Tibial nerve (tissue), 4 donors: Measurements from ENCODE around the gene SKAP2. TPM values are rescaled to one million over a fixed set of nuclear protein-coding genes. Genes with fewer than 3 reads are reported as not detected.

ENCODE experiments used
- DNase-seq, 2 donors: peaks; one replicate each; pipeline ENCODE4 v3.0.0-alpha.2; 2019; ENCODE audit warnings: low spot score in 2 of 2
- H3K27ac ChIP-seq, 4 donors: fragments of 200-600 bp; sonication (generic) in 3 of 4; one replicate each; pipeline ENCODE4 v1.5.1; 2017 to 2019; ENCODE audit warnings: mild to moderate bottlenecking in 1 of 4
- H3K27me3 ChIP-seq, 2 donors: fragments of 200-600 bp; sonication (generic) in 1 of 2; one replicate each; pipeline versions ENCODE4 v1.5.1 to v1.6.0; 2017 to 2019
- H3K36me3 ChIP-seq, 3 donors: fragments of 200-600 bp; sonication (generic); one replicate each; pipeline ENCODE4 v1.5.1; 2018 to 2019
- H3K4me1 ChIP-seq, 4 donors: fragments of 200-600 bp; sonication (generic) in 3 of 4; one replicate each; pipeline ENCODE4 v1.5.1; 2017 to 2019
- H3K4me3 ChIP-seq, 4 donors: fragments of 200-600 bp; sonication (generic) in 3 of 4; one replicate each; pipeline ENCODE4 v1.5.1; 2017 to 2019; ENCODE audit warnings: mild to moderate bottlenecking in 1 of 4, moderate library complexity in 1 of 4
- H3K9me3 ChIP-seq, 4 donors: fragments of 200-600 bp; sonication (generic) in 3 of 4; one replicate each; pipeline ENCODE4 v1.5.1; 2017 to 2019
- EP300 ChIP-seq, 2 donors: sonication (generic); formaldehyde crosslinking; IDR thresholded peaks; one replicate each; pipeline ENCODE4 v1.6.1; 2017; ENCODE audit warnings: antibody characterized with exemption in 2 of 2, mild to moderate bottlenecking in 1 of 2
- POLR2A ChIP-seq, 2 donors: fragments of 450-650 bp; IDR thresholded peaks; one replicate each; pipeline ENCODE4 v1.6.1; 2017; ENCODE audit warnings: antibody characterized with exemption in 2 of 2, mild to moderate bottlenecking in 2 of 2, moderate library complexity in 2 of 2
- WGBS, 2 donors: methylation state at CpG; one replicate each; pipeline ENCODE4 v1.1.5; 2018; 5-methylcytosine and 5-hydroxymethylcytosine counted together
- total RNA-seq, 4 donors: library from RNA; depleted of rRNA; stranded (reverse); fragments of >200 nt; gene quantifications; one replicate each; pipeline ENCODE4 v1.1.0, GENCODE V29; 2016
- TF ChIP-seq, protein P1 (sequence below), 5 experiments: fragments of 200-600 bp in 3 of 5; fragments of 450-650 bp in 2 of 5; sonication (generic) in 3 of 5; IDR thresholded peaks; one replicate each; pipeline ENCODE4 v1.5.1; 2016 to 2019; ENCODE audit warnings: antibody characterized with exemption in 5 of 5, mild to moderate bottlenecking in 3 of 5, moderate library complexity in 2 of 5

SKAP2 gene
- total RNA-seq, 4 donors from 2014 or later: 14.1 to 33.7 (median 27.6) TPM

DNA sequence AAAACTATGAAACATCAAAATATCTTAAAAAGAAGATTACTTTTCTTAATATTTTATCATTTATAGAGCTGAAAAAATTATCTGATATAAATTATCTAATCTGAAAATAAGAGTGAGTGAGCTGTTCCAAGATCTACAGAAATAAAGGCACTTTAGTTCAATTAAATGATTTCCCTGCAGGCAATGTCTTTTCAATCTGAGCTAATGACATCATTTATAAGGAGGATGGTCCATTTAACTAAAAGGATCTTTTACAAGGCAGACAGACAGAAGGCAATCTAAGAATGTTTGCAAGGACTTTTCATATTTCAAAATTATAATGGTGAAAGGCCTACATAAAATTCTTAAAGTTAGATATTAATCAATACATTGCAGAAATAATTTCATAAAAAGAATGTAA is 71.8 kb downstream of the SKAP2 start:
- Histone ChIP-seq H3K27me3 (no peaks in the 10 kb centered on the region), H3K4me1 (no peaks in the 10 kb centered on the region), H3K9me3 (no peaks in the 10 kb centered on the region), H3K27ac (no peak overlapping the region), H3K36me3 (no peaks in the 10 kb centered on the region), H3K4me3 (no peak overlapping the region)
- DNase-seq: no peak
- TF ChIP-seq POLR2A (IDR thresholded peaks at IDR 0.05) (no peak), EP300 (IDR thresholded peaks at IDR 0.05) (no peak)
- TF ChIP-seq, protein P1, sequence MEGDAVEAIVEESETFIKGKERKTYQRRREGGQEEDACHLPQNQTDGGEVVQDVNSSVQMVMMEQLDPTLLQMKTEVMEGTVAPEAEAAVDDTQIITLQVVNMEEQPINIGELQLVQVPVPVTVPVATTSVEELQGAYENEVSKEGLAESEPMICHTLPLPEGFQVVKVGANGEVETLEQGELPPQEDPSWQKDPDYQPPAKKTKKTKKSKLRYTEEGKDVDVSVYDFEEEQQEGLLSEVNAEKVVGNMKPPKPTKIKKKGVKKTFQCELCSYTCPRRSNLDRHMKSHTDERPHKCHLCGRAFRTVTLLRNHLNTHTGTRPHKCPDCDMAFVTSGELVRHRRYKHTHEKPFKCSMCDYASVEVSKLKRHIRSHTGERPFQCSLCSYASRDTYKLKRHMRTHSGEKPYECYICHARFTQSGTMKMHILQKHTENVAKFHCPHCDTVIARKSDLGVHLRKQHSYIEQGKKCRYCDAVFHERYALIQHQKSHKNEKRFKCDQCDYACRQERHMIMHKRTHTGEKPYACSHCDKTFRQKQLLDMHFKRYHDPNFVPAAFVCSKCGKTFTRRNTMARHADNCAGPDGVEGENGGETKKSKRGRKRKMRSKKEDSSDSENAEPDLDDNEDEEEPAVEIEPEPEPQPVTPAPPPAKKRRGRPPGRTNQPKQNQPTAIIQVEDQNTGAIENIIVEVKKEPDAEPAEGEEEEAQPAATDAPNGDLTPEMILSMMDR (IDR thresholded peaks at IDR 0.05): no peak

DNA sequence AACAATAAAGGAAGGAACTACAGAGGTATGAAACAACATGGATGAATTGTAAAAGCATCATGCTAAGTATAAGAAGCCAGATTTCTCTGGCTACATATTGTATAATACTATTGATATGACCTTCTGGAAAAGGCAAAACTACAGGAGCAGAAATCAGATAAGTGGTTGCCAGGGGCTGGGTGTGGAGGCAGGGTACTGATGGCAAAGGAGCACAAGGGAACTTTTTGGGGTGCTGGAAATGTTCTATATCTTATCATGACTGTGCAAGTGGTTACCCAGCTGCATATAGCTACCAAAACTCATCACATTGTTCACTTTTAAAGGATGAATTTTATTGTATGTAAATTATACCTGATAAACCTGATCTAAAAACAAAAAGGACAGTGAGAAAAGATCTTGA is 72.4 kb downstream of the SKAP2 start:
- H3K9me3 ChIP-seq: no peaks in the 10 kb centered on the region
- DNase-seq: no peak
- H3K27me3 ChIP-seq: no peaks in the 10 kb centered on the region
- no peak overlapping the region for H3K4me3 ChIP-seq
- H3K27ac ChIP-seq: no peak overlapping the region
- TF ChIP-seq, protein P1 (IDR thresholded peaks at IDR 0.05): no peak
- no peak for TF ChIP-seq EP300 (IDR thresholded peaks at IDR 0.05)
- TF ChIP-seq POLR2A (IDR thresholded peaks at IDR 0.05): no peak
- no peaks in the 10 kb centered on the region for H3K4me1 ChIP-seq
- no peaks in the 10 kb centered on the region for H3K36me3 ChIP-seq

DNA sequence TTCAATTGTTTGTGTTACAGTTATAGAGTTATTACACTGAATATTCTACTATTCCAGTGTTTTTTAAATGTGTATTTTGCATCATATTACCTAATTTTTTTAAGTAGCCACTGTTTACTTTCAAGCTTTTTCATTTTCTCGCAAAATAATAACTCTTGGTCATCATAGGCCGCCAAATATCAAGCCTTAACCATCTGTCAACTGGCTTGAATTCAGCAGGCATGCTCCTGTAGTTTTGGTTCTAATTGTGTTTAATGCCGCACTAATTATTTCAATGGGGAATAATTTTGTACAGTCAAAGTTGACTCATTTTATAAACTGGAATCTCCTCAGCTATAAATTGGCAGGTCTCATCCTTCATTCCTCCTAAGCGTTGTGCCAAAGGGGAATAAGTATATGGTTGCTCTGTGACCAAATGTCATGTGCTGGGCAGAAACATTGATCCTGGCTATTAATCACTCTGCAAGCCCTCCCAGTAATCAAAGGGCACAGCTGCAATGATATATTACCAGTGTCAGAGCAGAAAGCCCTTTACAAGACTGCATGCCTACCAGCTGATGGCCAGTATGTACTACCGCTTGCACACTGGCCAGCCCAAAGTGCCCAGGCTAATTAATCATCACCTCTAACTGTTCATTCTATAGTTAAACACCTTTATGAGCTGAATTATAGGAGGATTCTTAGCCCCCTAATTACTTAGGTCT is 74.8 kb downstream of the SKAP2 start:
- Histone ChIP-seq H3K4me1 (no peaks in the 10 kb centered on the region), H3K9me3 (no peaks in the 10 kb centered on the region), H3K36me3 (no peaks in the 10 kb centered on the region), H3K27me3 (no peaks in the 10 kb centered on the region), H3K27ac (no peak overlapping the region), H3K4me3 (no peak overlapping the region)
- TF ChIP-seq, protein P1 (IDR thresholded peaks at IDR 0.05): no peak
- no peak for TF ChIP-seq POLR2A (IDR thresholded peaks at IDR 0.05)
- no peak for TF ChIP-seq EP300 (IDR thresholded peaks at IDR 0.05)
- 84 to 92% methylated on average over 5 of the region's 5 CpGs for WGBS, 2 donors
- no peak for DNase-seq

DNA sequence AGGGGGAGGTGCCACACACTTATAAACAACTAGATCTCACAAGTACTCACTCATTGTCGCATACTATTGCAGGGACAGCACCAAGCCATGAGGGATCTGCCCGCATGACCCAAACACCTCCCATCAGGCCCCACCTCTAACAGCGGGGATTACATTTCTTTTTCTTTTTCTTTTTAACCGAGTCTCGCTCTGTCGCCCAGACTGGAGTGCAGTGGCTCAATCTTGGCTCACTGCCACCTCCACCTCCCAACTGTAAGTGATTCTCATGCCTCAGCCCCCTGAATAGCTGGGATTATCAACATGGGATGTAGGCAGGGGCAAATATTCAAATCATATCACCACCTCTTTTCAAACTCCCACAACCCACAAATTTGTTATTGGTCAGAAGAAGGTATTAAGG is 76.7 kb downstream of the SKAP2 start:
- no peaks in the 10 kb centered on the region for H3K9me3 ChIP-seq
- H3K4me1 ChIP-seq: no peaks in the 10 kb centered on the region
- H3K27me3 ChIP-seq: no peaks in the 10 kb centered on the region
- H3K27ac ChIP-seq: no peak overlapping the region
- WGBS, 2 donors: 62 to 67% methylated on average over 6 of the region's 6 CpGs
- no peaks in the 10 kb centered on the region for H3K36me3 ChIP-seq
- TF ChIP-seq POLR2A (IDR thresholded peaks at IDR 0.05) (no peak), EP300 (IDR thresholded peaks at IDR 0.05) (no peak)
- TF ChIP-seq, protein P1 (IDR thresholded peaks at IDR 0.05): no peak
- H3K4me3 ChIP-seq: no peak overlapping the region
- DNase-seq: no peak

DNA sequence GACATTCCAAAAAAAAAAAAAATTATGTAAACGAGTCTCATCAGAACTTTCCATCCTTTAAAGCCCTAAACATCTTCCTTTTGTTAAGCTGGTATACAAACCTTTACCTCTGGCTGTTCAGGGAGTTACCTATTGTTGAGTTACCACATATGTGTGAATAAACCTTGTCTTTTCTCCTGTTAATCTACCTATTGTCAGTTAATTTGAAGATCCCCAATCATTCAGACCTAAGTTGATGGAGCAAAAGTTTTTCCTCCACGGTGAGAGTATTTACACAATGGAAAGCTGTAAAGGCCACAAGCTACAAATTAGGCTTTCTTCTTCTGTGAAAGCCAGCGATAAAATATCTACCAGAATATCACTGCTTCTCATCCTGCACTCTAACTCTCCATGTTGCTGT is 80.3 kb downstream of the SKAP2 start:
- no peaks in the 10 kb centered on the region for H3K9me3 ChIP-seq
- TF ChIP-seq EP300 (IDR thresholded peaks at IDR 0.05) (no peak), POLR2A (IDR thresholded peaks at IDR 0.05) (no peak)
- TF ChIP-seq, protein P1 (IDR thresholded peaks at IDR 0.05): no peak
- no peak overlapping the region for H3K27ac ChIP-seq
- H3K27me3 ChIP-seq: no peaks in the 10 kb centered on the region
- no peaks in the 10 kb centered on the region for H3K36me3 ChIP-seq
- no peak overlapping the region for H3K4me3 ChIP-seq
- DNase-seq: no peak
- no peaks in the 10 kb centered on the region for H3K4me1 ChIP-seq
- WGBS, 2 donors: 52 to 56% methylated on average over 3 of the region's 3 CpGs
